Upper lobe of left lung (tissue), 4 donors: ENCODE data around the gene ANKFN1.

Experiments
- CTCF ChIP-seq, 6 experiments: fragments of 450-650 bp in 4 of 6; fragments of 200-600 bp in 2 of 6; sonication (generic) in 2 of 6; IDR thresholded peaks; one replicate each; pipeline ENCODE4 v1.5.1; 2016 to 2019; ENCODE audit warnings: antibody characterized with exemption in 6 of 6
- POLR2A ChIP-seq, 4 donors: fragments of 450-650 bp; IDR thresholded peaks; one replicate each; pipeline ENCODE4 v1.5.1; 2016 to 2017; ENCODE audit warnings: antibody characterized with exemption in 4 of 4, mild to moderate bottlenecking in 2 of 4
- POLR2AphosphoS5 ChIP-seq, 2 donors: sonication (generic); formaldehyde crosslinking; IDR thresholded peaks; one replicate each; pipeline ENCODE4 v1.5.1; 2017; ENCODE audit warnings: antibody characterized with exemption in 2 of 2

GRCh38 chr17:56441308-56441707, 288.0 kb downstream of the ANKFN1 start:
- no peak for TF ChIP-seq CTCF (IDR thresholded peaks at IDR 0.05)
- no peak for TF ChIP-seq POLR2A (IDR thresholded peaks at IDR 0.05)
- no peak for TF ChIP-seq POLR2AphosphoS5 (IDR thresholded peaks at IDR 0.05)
